SK-N-SH treated with all-trans-retinoic acid at 6 μM for 48 hours (cell line): ENCODE measurements around the gene TMEM91.

Source experiments
- BACH2 ChIP-seq: fragments of 250-450 bp; sonication (Bioruptor Pico); IDR thresholded peaks from 2 replicates; pipeline ENCODE4 v1.9.0; 2021; ENCODE audit warnings: mild to moderate bottlenecking, borderline replicate concordance
- CSDC2 ChIP-seq: fragments of 250-450 bp; sonication (Bioruptor Pico); IDR thresholded peaks from 2 replicates; pipeline ENCODE4 v1.5.0; 2020; ENCODE audit warnings: mild to moderate bottlenecking, moderate library complexity
- ESRRG ChIP-seq: fragments of 250-450 bp; sonication (Bioruptor Pico); IDR thresholded peaks from 2 replicates; pipeline ENCODE4 v1.6.1; 2021; ENCODE audit warnings: mild to moderate bottlenecking
- ISL1 ChIP-seq: fragments of 250-450 bp; sonication (Bioruptor Pico); IDR thresholded peaks from 2 replicates; pipeline ENCODE4 v2.1.2; 2022; ENCODE audit warnings: mild to moderate bottlenecking, moderate library complexity
- PPARA ChIP-seq: fragments of 250-450 bp; sonication (Bioruptor Pico); IDR thresholded peaks from 2 replicates; pipeline ENCODE4 v1.5.0; 2020; ENCODE audit warnings: mild to moderate bottlenecking, borderline replicate concordance
- TCF4 ChIP-seq: fragments of 250-450 bp; sonication (Bioruptor Pico); IDR thresholded peaks from 2 replicates; pipeline ENCODE4 v1.8.0; 2021; ENCODE audit warnings: mild to moderate bottlenecking, moderate library complexity, borderline replicate concordance
- TOX ChIP-seq: fragments of 250-450 bp; sonication (Bioruptor Pico); IDR thresholded peaks from 2 replicates; pipeline ENCODE4 v1.8.0; 2021; ENCODE audit warnings: mild to moderate bottlenecking, moderate library complexity, borderline replicate concordance
- ZC3H10 ChIP-seq: fragments of 250-450 bp; sonication (Bioruptor Pico); IDR thresholded peaks from 2 replicates; pipeline ENCODE4 v1.5.1; 2021; ENCODE audit warnings: mild to moderate bottlenecking, moderate library complexity
- ZFP3 ChIP-seq: fragments of 250-450 bp; sonication (Bioruptor Pico); IDR thresholded peaks from 2 replicates; pipeline ENCODE4 v1.5.0; 2020; ENCODE audit warnings: mild to moderate bottlenecking, moderate library complexity
- ZNF70 ChIP-seq: fragments of 450-650 bp; formaldehyde crosslinking; IDR thresholded peaks from 2 replicates; pipeline ENCODE4 v1.5.0; 2020; ENCODE audit warnings: mild to moderate bottlenecking, moderate library complexity
- ZNF8 ChIP-seq: fragments of 450-650 bp; formaldehyde crosslinking; IDR thresholded peaks from 2 replicates; pipeline ENCODE4 v1.5.0; 2020; ENCODE audit warnings: mild to moderate bottlenecking, moderate library complexity
- TF ChIP-seq, protein P1 (sequence below): fragments of 250-450 bp; sonication (Bioruptor Pico); IDR thresholded peaks from 2 replicates; pipeline ENCODE4 v1.8.0; 2020; ENCODE audit warnings: mild to moderate bottlenecking, moderate library complexity, borderline replicate concordance

DNA sequence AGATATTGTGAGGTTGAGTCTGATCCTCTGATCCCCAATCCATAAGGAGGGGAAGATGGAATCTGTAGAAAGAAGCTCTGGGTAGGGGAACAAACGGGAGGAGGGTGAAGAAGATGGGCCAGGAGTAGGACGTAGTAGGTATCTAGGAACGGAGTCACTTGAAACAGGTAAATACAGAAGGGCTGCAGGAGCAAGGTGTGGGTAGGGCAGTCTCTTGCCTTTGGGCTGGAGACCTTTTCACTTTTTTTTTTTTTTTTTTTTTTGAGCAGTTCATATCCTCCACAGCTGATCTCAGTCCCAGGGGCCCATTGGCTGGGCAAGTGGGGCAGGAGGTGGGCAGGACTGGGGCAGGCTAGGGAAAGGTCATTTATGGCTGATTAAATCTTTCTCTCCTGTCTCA is 22.8 kb downstream of the TMEM91 start:
- TF ChIP-seq TOX (CRISPR knock-in tag): no peak
- TF ChIP-seq ESRRG: no peak
- no peak for TF ChIP-seq ZC3H10 (CRISPR knock-in tag)
- TF ChIP-seq BACH2 (CRISPR knock-in tag): no peak
- TF ChIP-seq ISL1 (CRISPR knock-in tag): no peak
- TF ChIP-seq ZNF70 (CRISPR knock-in tag): no peak
- no peak for TF ChIP-seq TCF4 (CRISPR knock-in tag)
- TF ChIP-seq PPARA (CRISPR knock-in tag): no peak
- no peak for TF ChIP-seq ZNF8 (CRISPR knock-in tag)
- no peak for TF ChIP-seq ZFP3 (CRISPR knock-in tag)
- no peak for TF ChIP-seq CSDC2 (CRISPR knock-in tag)
- TF ChIP-seq, protein P1, sequence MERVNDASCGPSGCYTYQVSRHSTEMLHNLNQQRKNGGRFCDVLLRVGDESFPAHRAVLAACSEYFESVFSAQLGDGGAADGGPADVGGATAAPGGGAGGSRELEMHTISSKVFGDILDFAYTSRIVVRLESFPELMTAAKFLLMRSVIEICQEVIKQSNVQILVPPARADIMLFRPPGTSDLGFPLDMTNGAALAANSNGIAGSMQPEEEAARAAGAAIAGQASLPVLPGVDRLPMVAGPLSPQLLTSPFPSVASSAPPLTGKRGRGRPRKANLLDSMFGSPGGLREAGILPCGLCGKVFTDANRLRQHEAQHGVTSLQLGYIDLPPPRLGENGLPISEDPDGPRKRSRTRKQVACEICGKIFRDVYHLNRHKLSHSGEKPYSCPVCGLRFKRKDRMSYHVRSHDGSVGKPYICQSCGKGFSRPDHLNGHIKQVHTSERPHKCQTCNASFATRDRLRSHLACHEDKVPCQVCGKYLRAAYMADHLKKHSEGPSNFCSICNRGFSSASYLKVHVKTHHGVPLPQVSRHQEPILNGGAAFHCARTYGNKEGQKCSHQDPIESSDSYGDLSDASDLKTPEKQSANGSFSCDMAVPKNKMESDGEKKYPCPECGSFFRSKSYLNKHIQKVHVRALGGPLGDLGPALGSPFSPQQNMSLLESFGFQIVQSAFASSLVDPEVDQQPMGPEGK (CRISPR knock-in tag): no peak
